GM20000 (cell line): ENCODE data around the gene TIMP2.
"Not testable (repeated sequence)": the region's sequence is repeated elsewhere in the genome, so short reads cannot be mapped to it uniquely, and the experiment has no call there.

Source experiments
- DNase-seq: peaks from one replicate; pipeline ENCODE4 v3.0.0; 2012; ENCODE audit warnings: low spot score
- CTCF ChIP-seq: IDR thresholded peaks from 2 replicates; pipeline ENCODE4 v1.5.1; 2012; ENCODE audit warnings: mild to moderate bottlenecking, control low read depth; ENCODE audit errors: extremely low read depth, missing control alignments

TIMP2 gene

DNA sequence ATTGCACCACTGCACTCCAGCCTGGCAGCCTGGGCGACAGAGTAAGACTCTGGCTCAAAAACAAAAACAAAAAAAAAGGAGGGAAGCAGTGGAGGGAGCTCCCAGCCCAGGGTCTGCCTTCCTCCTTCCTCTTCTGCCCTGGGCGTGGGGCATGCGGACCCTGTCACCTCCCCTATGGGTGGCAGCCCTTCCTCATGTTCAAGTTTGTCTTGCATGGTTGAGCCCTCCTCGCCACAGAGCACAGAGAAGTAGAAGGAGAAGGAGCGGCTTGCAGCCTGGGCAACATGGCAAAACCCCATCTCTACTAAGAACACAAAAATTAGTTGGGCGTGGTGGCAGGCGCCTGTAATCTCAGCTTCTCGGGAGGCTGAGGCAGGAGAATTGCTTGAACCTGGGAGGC lies 21.4 kb upstream of the TIMP2 start:
- TF ChIP-seq CTCF = no peak
- DNase-seq = no peak

DNA sequence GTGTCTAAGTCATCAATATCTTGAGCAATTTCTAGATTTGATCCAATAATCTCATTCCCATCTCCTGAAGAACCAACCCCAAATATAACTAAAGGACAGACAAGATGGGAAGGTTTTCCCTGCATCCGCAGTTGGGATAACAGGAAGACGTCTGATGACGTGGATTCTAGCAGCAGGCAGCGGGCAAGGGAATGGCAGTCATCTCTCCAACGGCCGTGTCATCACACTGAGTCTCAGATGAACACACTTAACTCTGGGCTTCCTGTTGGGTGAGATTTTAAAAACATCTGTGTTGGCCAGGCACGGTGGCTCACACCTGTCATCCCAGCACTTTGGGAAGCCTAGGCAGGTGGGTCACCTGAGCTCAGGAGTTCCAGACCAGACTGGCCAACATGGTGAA lies 20.9 kb upstream of the TIMP2 start:
- no peak for DNase-seq
- no peak for TF ChIP-seq CTCF

- DNase-seq = not testable (repeated sequence)
Measured at GRCh38 chr17:78945455-78945854, 20.3 kb upstream of the TIMP2 start.

- DNase-seq = no peak
- no peak for TF ChIP-seq CTCF
Measured at GRCh38 chr17:78944956-78945355, 19.8 kb upstream of the TIMP2 start.

DNA sequence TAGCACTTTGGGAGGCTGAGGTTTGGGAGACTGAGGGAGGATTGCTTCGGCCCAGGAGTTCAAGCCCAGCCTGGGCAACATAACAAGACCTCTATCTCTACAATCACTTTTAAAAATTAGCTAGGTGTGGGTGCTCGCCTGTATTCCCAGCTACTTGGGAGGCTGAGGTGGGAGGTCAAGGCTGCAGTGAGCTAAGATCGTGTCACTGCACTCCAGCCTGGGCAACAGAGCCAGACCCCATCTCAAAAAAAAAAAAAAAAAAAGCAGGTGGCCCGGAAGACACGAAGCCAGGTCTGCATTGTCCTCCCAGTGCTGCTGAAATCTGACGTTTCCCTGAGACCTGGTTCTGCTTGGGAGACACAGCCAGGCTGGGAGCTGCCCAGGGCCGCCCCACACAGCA lies 18.8 kb upstream of the TIMP2 start:
- TF ChIP-seq CTCF = no peak
- DNase-seq = no peak

DNA sequence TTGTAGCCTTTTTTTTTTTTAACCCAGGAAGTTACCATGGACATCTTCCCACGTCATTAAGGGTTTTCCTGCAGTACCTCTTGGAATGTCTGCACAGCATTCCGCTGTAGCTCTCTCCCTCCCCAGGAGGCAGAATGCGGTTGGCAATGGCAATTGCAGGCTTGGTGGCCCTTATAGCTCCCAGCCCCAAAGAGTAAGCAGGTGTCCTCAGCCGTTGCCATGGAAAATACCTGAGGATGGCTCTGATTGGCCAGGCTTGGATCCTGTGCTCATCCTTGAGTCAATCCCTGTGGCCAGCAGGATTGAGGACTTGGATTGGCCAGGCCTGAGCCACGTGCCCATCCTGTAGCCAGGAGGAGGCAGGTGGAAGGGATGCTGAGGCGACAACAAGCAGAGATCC lies 15.5 kb upstream of the TIMP2 start:
- TF ChIP-seq CTCF = no peak
- no peak for DNase-seq

DNA sequence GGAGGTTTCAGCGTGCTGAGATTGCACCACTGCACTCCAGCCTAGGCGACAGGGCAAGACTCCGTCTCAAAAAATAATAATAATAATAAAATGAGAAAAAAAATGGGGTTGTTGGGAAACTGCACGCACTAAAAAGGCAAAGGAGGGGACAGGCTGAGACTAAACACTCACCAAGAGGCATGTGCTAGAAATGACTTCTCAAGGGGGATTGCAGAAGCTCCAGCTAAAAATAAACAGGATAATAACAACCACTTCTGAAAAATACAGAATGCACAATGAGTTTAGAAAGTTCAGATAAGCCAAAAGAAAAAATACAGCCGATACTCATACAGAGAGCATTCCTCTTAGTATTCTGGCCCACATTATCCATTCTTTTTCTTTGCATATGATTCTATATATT lies 15.1 kb upstream of the TIMP2 start:
- DNase-seq = no peak
- TF ChIP-seq CTCF = no peak

GRCh38 chr17:78939615-78940014 lies 14.4 kb upstream of the TIMP2 start:
- TF ChIP-seq CTCF = no peak
- DNase-seq = no peak
